Measurements from ENCODE around the gene DCDC2. TPM values are rescaled to one million over a fixed set of nuclear protein-coding genes. Genes with fewer than 3 reads are reported as not detected.
"Not testable (repeated sequence)": the region's sequence is repeated elsewhere in the genome, so short reads cannot be mapped to it uniquely, and the experiment has no call there.

DCDC2 gene
- total RNA-seq, 4 donors from 2014 or later: 0.09 TPM; not detected in 3

DNA sequence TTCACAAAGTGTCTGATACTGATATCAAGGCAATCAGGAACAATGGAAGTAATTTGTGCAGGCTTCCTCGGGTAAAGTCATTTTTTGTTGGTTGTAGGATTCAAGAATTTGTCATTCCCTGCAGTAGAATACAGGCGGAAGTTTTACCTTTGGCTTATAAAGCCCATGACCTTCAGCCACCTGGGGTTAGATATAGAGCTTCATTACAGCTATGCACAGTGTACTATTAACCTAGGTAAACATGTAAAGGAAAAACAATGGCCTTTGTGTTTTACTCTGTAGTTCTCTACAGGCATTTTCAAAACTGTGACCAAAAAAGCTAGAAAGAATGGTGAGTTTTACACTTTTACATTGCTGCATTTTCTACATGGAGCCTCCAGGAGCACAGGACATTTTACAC lies 116.9 kb downstream of the DCDC2 start:
- DNase-seq (ENCODE audit: low spot score) (no peak), ATAC-seq (ENCODE audit: low FRiP score) (no peak)
- no peak for TF ChIP-seq CTCF (IDR thresholded peaks at IDR 0.05)

DNA sequence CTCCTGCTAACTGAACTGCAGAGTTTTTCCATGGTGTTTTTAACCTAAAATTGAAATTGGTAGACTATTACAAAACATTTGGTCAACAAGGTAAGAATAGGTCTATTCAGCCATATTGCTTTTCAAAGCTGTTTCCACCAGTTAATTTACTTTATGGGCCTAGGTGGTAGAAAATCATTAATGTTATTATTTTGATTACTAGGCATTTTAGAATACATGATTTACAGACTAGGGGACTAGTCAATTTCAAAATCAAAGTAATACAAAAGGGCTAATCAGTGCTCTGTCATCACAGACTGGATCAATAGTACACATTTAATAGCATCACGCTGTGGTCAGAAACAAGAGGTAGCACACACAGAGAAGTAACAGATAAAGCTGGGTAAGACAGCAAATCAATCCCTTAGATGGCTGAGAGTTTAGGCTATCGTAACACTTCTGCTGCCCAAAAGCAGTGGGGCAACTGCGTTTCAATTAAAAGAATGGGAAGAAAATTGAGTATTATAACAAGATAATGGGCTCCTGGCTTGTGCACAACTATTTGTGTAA lies 117.4 kb downstream of the DCDC2 start:
- DNase-seq (ENCODE audit: low spot score): no peak
- no peak for TF ChIP-seq CTCF (IDR thresholded peaks at IDR 0.05)
- ATAC-seq (ENCODE audit: low FRiP score): no peak

DNA sequence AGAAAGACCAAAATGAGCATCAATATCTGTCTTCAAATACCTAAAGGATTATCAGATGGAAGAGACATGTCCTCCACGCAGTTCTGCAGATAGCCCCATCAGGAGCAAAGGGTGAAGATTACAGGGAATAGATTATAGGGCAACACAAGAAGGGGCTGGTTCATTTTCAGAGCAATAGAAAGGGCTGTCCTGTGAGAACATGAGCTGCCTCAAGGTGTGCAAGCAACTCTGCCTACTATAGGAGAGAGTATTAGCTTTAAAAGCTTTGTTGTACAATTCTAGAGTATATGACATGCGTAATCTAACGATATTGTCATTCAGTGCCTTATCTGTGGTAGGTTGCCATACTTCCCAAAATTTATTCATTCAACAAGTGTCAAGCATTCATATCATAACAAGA lies 119.2 kb downstream of the DCDC2 start:
- no peak for TF ChIP-seq CTCF (IDR thresholded peaks at IDR 0.05)
- no peak for ATAC-seq (ENCODE audit: low FRiP score)
- DNase-seq (ENCODE audit: low spot score): no peak

DNA sequence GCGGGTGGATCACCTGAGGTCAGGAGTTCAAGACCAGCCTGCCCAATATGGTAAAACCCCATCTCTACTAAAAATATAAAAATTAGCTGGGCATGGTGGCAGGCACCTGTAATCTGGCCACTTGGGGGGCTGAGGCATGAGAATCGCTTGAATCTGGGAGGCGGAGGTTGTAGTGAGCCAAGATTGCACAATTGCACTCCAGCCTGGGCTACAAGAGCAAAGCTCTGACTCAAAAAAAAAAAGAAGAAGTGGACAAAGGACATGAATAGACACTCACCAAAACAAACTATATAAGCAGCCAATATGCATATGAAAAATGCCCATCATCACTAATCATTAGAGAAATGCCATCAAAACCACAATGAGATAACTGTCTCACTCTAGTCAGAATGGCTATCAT lies 121.1 kb downstream of the DCDC2 start:
- DNase-seq (ENCODE audit: low spot score); ATAC-seq (ENCODE audit: low FRiP score): not testable (repeated sequence)

DNA sequence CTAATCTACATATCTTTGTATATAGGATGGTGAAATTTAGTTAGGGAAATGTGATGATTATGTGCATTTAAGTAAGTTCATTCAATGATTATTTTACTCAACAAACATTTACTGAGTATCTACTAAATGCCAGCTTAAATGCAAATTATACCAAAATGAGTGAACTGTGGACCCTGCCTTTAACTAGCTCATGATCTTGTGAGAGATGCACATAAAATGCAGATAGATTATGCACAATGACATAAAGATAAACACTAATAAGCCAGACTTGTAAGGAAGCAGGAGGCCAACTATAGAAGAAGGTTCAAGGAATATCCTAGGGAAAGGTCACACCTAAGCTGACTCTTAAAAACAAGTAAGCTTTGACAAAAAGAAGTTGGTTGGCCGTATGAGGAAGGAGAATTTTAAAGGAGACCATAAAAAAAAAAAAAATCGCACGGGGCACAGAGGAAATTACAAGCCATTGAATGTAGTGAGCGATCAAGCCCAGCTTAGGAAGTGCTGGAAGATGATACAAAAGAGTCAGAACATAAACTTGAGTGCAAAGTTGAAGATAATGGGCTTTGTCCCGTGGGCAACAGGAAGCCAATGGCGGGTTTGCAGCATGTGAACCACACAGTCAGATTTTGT lies 123.9 kb downstream of the DCDC2 start:
- TF ChIP-seq CTCF (IDR thresholded peaks at IDR 0.05): no peak
- ATAC-seq (ENCODE audit: low FRiP score): no peak
- no peak for DNase-seq (ENCODE audit: low spot score)

GRCh38 chr6:24231438-24231977 lies 126.4 kb downstream of the DCDC2 start:
- TF ChIP-seq CTCF (IDR thresholded peaks at IDR 0.05): no peak
- DNase-seq (ENCODE audit: low spot score) (no peak), ATAC-seq (ENCODE audit: low FRiP score) (no peak)

DNA sequence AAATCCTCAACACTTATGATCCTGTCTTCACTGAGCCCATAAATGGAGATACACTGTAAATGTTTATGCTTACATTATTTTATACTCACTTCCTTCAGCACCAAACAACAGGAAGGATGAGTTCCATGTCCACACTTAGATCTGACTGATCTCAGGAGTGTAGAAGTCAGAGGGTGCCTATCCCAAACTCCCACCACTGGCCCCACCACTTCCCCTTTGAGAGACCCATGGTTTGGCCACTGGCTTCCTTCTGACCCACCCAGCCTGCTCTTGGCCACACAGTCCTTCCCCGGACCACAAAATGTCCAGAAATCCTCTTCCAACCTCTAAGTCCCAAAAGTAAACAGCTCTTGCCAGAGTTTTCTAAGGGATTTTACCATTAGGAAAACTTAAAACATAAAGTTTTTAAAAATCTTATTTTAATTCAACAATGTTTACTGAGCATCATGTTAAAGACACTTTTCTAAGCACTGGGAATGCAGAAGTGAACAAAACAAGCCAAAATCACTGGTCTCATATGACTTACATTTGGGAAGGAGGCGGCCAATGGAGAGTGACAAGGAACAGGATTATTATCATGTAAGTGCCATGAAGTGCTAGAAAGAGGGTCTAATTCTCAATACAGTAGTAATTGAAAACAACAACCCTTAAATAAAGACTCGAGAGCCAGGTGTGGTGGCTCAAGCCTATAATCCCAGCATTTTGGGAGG lies 128.0 kb downstream of the DCDC2 start:
- DNase-seq (ENCODE audit: low spot score): no peak
- no peak for ATAC-seq (ENCODE audit: low FRiP score)
- TF ChIP-seq CTCF (IDR thresholded peaks at IDR 0.05): no peak
